HepG2 (cell line): ENCODE results near the gene EYA3. TPM values are rescaled to one million over a fixed set of nuclear protein-coding genes. Genes with fewer than 3 reads are reported as not detected.

ENCODE experiments used
- ATAC-seq: fragments of 200-7000 bp; cut with Tn5 transposase; 3 replicates; pipeline ENCODE4 v1.9.1; 2020; ENCODE audit warnings: mild to moderate bottlenecking, moderate library complexity
- BruUV-seq: library from RNA; stranded (reverse); fragments of 400-500 nt; replicated peaks from 2 replicates; lab custom pipeline; 2021; lab: Mats Ljungman, UMichigan
- CTCF ChIA-PET: fragments of 300-600 bp; formaldehyde crosslinking; extraction: SDS; loops from one replicate; lab custom pipeline; 2021; ENCODE audit warnings: low total read pairs, inconsistent platforms, low intra/inter-chr PET ratio; lab: Yijun Ruan, JAX
- POLR2A ChIA-PET: fragments of 350-600 bp; sonication (Branson Sonifier 250); formaldehyde crosslinking; loops from one replicate; lab custom pipeline; 2020; ENCODE audit warnings: antibody characterized with exemption, inconsistent platforms; lab: Yijun Ruan, JAX
- DNase-seq: peaks from one replicate; pipeline ENCODE4 v3.0.0-alpha.2; 2015; ENCODE audit warnings: low spot score
- FAIRE-seq: peaks from 3 replicates; lab custom pipeline; 2011; peaks lifted over from hg19 to GRCh38; lab: Jason Lieb, UNC
- H2AFZ ChIP-seq: one replicate; pipeline ENCODE4 v1.6.1; 2011; ENCODE audit warnings: low read length, inconsistent platforms
- H3K27ac ChIP-seq: fragments of 300-600 bp; 3 replicates; pipeline ENCODE4 v1.8.0; 2011; ENCODE audit warnings: mixed run types, mild to moderate bottlenecking, mixed read lengths, low read length, inconsistent platforms; ENCODE audit not compliant: insufficient read depth; ENCODE audit errors: extremely low read length
- H3K27me3 ChIP-seq, 2 experiments: fragments of 200-600 bp in 1 of 2; 2 replicates in 1 of 2; 3 replicates in 1 of 2; pipeline versions ENCODE4 v1.6.0 to v1.8.0; 2011; ENCODE audit warnings: low read length in 2 of 2, mild to moderate bottlenecking in 2 of 2, moderate library complexity in 2 of 2, inconsistent platforms in 1 of 2; ENCODE audit not compliant: insufficient read depth in 2 of 2, control insufficient read depth in 1 of 2
- H3K36me3 ChIP-seq, 2 experiments: fragments of 200-600 bp in 1 of 2; replicated peaks in 1 of 2; 2 replicates in 1 of 2; 3 replicates in 1 of 2; pipeline versions ENCODE4 v1.5.1 to v1.8.0; 2011; ENCODE audit warnings: low read length in 2 of 2, inconsistent platforms in 1 of 2; ENCODE audit not compliant: insufficient read depth in 2 of 2, control insufficient read depth in 1 of 2
- H3K4me1 ChIP-seq: 2 replicates; pipeline ENCODE4 v1.5.1; 2012; ENCODE audit warnings: low read length, inconsistent platforms; ENCODE audit not compliant: insufficient read depth
- H3K4me2 ChIP-seq: 2 replicates; pipeline ENCODE4 v1.6.0; 2011; ENCODE audit warnings: low read depth, low read length, inconsistent platforms
- H3K4me3 ChIP-seq, 3 experiments: fragments of 200-600 bp in 1 of 3; sonication (generic), shearing (Covaris generic) in 1 of 3; replicated peaks in 1 of 3; 2 replicates each; pipeline ENCODE4 v1.5.1; 2011 to 2016; ENCODE audit warnings: low read length in 3 of 3, inconsistent platforms in 2 of 3, low read depth in 2 of 3, mild to moderate bottlenecking in 2 of 3, control low read depth in 1 of 3, mixed read lengths in 1 of 3; ENCODE audit not compliant: insufficient read depth in 1 of 3
- H3K79me2 ChIP-seq: one replicate; pipeline ENCODE4 v1.6.1; 2011; ENCODE audit warnings: low read length, inconsistent platforms; ENCODE audit not compliant: insufficient read depth
- H3K9ac ChIP-seq: 2 replicates; pipeline ENCODE4 v1.6.0; 2011; ENCODE audit warnings: mild to moderate bottlenecking, low read depth, low read length, inconsistent platforms; ENCODE audit not compliant: insufficient read depth
- H3K9me3 ChIP-seq: 2 replicates; pipeline ENCODE4 v1.5.1; 2012; ENCODE audit warnings: mild to moderate bottlenecking, low read length
- H4K20me1 ChIP-seq: 2 replicates; pipeline ENCODE4 v1.6.0; 2011; ENCODE audit warnings: inconsistent platforms, mild to moderate bottlenecking, low read length, moderate library complexity; ENCODE audit not compliant: insufficient read depth
- CREB1 ChIP-seq, 2 experiments: fragments of 450-650 bp in 1 of 2; IDR thresholded peaks; 2 replicates each; pipeline ENCODE4 v1.6.1; 2016 to 2017; ENCODE audit warnings: control low read depth in 1 of 2, mild to moderate bottlenecking in 1 of 2, missing compliant biosample characterization in 1 of 2, missing genetic modification characterization in 1 of 2
- FOSL2 ChIP-seq: sonication (generic); formaldehyde crosslinking; IDR thresholded peaks from 2 replicates; pipeline ENCODE4 v1.4.0; 2020; ENCODE audit warnings: missing genetic modification reagents
- GTF3A ChIP-seq: sonication (generic); formaldehyde crosslinking; conservative IDR thresholded peaks from 2 replicates; pipeline ENCODE4 v1.4.0; 2020; ENCODE audit warnings: mild to moderate bottlenecking, missing genetic modification reagents
- HNF4A ChIP-seq: sonication (generic); formaldehyde crosslinking; IDR thresholded peaks from 2 replicates; pipeline ENCODE4 v1.4.0; 2020; ENCODE audit warnings: missing genetic modification reagents
- ISX ChIP-seq: sonication (generic); formaldehyde crosslinking; conservative IDR thresholded peaks from 2 replicates; pipeline ENCODE4 v1.5.0; 2020; ENCODE audit warnings: missing genetic modification reagents
- MAFK ChIP-seq, 2 experiments: IDR thresholded peaks in 1 of 2; conservative IDR thresholded peaks in 1 of 2; 2 replicates each; pipeline ENCODE4 v1.6.1; 2011; ENCODE audit warnings: improper control_type of control experiment in 2 of 2, low read length in 2 of 2
- RAD21 ChIP-seq: fragments of 450-650 bp; formaldehyde crosslinking; IDR thresholded peaks from 2 replicates; pipeline ENCODE4 v1.5.0; 2020; ENCODE audit warnings: mild to moderate bottlenecking
- SMC3 ChIP-seq: IDR thresholded peaks from 2 replicates; pipeline ENCODE4 v1.6.1; 2011; ENCODE audit warnings: low read length, improper control_type of control experiment
- STAG1 ChIP-seq: sonication (generic); formaldehyde crosslinking; IDR thresholded peaks from 2 replicates; pipeline ENCODE4 v1.4.0; 2020; ENCODE audit warnings: missing genetic modification reagents
- XRCC5 ChIP-seq: fragments of 200-400 bp; formaldehyde crosslinking; optimal IDR thresholded peaks from 2 replicates; pipeline ENCODE3; 2017; ENCODE audit warnings: mild to moderate bottlenecking, low read length
- ZBTB38 ChIP-seq: sonication (generic); formaldehyde crosslinking; IDR thresholded peaks from 2 replicates; pipeline ENCODE4 v1.5.1; 2020; ENCODE audit warnings: mild to moderate bottlenecking, missing genetic modification reagents
- ZNF101 ChIP-seq: sonication (generic); formaldehyde crosslinking; IDR thresholded peaks from 2 replicates; pipeline ENCODE4 v1.4.0; 2020; ENCODE audit warnings: mild to moderate bottlenecking, low read depth, missing genetic modification reagents, borderline replicate concordance
- ZNF501 ChIP-seq: sonication (generic); formaldehyde crosslinking; IDR thresholded peaks from 2 replicates; pipeline ENCODE4 v1.5.1; 2020; ENCODE audit warnings: mild to moderate bottlenecking, moderate library complexity, missing genetic modification reagents
- WGBS: methylation state at CpG from one replicate; pipeline ENCODE4 v1.1.6; 2017; ENCODE audit warnings: low lambda C conversion rate; 5-methylcytosine and 5-hydroxymethylcytosine counted together
- in situ Hi-C: cut with HindIII; loops from 2 replicates; pipeline ENCODE4 v1.10.0; 2017; ENCODE audit warnings: low pct_unique_long_range_greater_than_20kb; ENCODE audit not compliant: extremely low pct_ligation_motif_present
- intact Hi-C: fragments of 100-400 bp; cut with micrococcal nuclease; formaldehyde crosslinking; loops from one replicate; pipeline ENCODE4 v1.10.0; 2022; ENCODE audit not compliant: unreplicated experiment
- polyA plus RNA-seq, 8 experiments: library from polyadenylated mRNA; depleted of rRNA in 3 of 8; stranded (reverse) in 7 of 8; unstranded in 1 of 8; fragments of >200 nt; fragmentation: Illumina TruSeq in 4 of 8; extraction: Trizol in 4 of 8; gene quantifications; 2 replicates each; pipeline versions ENCODE4 v1.2.1 to v1.2.3, GENCODE V29; 2011 to 2016; ENCODE audit warnings: low read depth in 4 of 8, missing spikeins in 1 of 8, mixed read lengths in 1 of 8; ENCODE audit not compliant: insufficient read depth in 1 of 8
- total RNA-seq, 5 experiments: library from RNA; depleted of rRNA; stranded (reverse); fragments of >200 nt; fragmentation: Illumina TruSeq; extraction: Trizol; gene quantifications; 2 replicates each; pipeline ENCODE4 v1.2.3, GENCODE V29; 2016; ENCODE audit warnings: low read depth in 1 of 5
- TF ChIP-seq, protein P1 (sequence below): IDR thresholded peaks from 2 replicates; pipeline ENCODE4 v1.6.1; 2016; ENCODE audit warnings: control low read depth
- TF ChIP-seq, protein P2 (sequence below): sonication (generic); formaldehyde crosslinking; conservative IDR thresholded peaks from 2 replicates; pipeline ENCODE4 v1.4.0; 2020; ENCODE audit warnings: missing genetic modification reagents
- TF ChIP-seq, protein P3 (sequence below): sonication (generic); formaldehyde crosslinking; IDR thresholded peaks from 2 replicates; pipeline ENCODE4 v1.4.0; 2020; ENCODE audit warnings: missing genetic modification reagents, borderline replicate concordance

The EYA3 gene
- total and polyA plus RNA-seq, 2 of the 13 experiments (the other 11 are each of a cell fraction or from before 2014, with no cell fraction given), result 13.9 to 19.7 TPM

DNA sequence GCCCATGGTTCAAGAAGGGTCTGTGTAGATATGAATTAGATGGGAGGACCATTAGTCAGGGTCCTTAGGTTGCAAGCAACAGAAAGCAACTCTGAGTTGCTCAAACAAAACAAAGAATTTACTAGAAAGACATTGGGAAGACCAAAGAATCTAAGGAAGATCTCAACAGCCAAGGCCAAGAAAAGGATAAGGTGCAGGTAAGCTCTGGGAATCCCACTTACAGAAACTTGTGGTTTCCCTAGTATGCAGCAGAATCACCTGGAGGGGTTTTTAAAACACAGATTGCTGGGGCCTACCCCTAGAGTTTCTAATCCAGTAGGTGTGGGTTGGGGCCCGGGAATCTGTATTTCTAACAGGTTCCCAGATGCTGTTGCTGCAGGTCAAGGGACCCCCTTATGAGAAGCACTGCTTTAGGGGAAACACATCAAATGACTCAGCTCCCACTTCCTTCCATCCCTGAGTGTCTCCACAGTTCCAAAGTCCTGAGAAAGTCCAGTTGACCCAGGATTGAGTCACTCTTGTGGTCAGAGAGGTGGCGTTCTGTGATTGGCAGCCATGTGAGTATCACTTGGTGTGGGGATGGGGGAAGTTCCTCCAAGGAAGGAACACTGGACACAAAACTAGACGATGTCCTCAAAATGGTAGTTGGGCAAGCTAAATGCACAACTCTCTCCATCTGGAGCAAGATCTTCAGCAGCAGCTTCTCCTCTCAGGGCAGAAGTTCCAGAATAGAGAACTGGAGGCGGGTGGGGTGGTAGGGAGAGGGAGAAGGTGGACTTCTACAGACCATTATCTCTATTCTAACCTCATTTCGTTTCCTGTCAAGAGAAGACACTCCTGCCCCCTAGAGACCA, 24.2 kb upstream of the EYA3 start:
- Histone ChIP-seq H3K4me3 (no peak overlapping the region), H3K79me2 (no peaks in the 10 kb centered on the region), H3K9ac (no peak overlapping the region), H3K4me2 (peak overlapping the region; percentile 54), H4K20me1 (no peaks in the 10 kb centered on the region), H3K9me3 (no peaks in the 10 kb centered on the region), H3K4me1 (peaks cover 13% of the 10 kb centered on the region), H2AFZ (no peak overlapping the region), H3K36me3 (no peaks in the 10 kb centered on the region), H3K27me3 (no peaks in the 10 kb centered on the region), H3K27ac (no peak overlapping the region)
- in situ Hi-C loops (no loop called here), intact Hi-C loops (loop anchor here (1.0 kb wide), 1 partner anchor 21 kb away; no protein-coding TSS in a partner anchor)
- DNase-seq (peak; percentile 46), FAIRE-seq (no peak), ATAC-seq (peak; percentile 35)
- CTCF ChIA-PET, result interaction anchor here (2.5 kb wide), 1 partner anchor 21 kb away, joined by 17 read pairs; no protein-coding TSS in a partner anchor
- WGBS, result 5% methylated on average over 4 of the region's 5 CpGs
- BruUV-seq, result no TSS peak
- POLR2A ChIA-PET, result interaction anchor here (0.6 to 1.2 kb wide), 2 partner anchors 25 kb away, joined by 3 to 6 read pairs; partner anchors contain the start of gene EYA3
- TF ChIP-seq ZNF501 (CRISPR knock-in tag), result no peak
- TF ChIP-seq XRCC5, result peak; percentile 14
- TF ChIP-seq, protein P1, sequence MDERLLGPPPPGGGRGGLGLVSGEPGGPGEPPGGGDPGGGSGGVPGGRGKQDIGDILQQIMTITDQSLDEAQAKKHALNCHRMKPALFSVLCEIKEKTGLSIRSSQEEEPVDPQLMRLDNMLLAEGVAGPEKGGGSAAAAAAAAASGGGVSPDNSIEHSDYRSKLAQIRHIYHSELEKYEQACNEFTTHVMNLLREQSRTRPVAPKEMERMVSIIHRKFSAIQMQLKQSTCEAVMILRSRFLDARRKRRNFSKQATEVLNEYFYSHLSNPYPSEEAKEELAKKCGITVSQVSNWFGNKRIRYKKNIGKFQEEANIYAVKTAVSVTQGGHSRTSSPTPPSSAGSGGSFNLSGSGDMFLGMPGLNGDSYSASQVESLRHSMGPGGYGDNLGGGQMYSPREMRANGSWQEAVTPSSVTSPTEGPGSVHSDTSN (CRISPR knock-in tag), result peak; percentile 56; the same call in 1 of the 2 replicates
- TF ChIP-seq ISX (CRISPR knock-in tag), result no peak
- 0 out of 2 replicates have a peak, but pooled peaks have one; percentile 16 for TF ChIP-seq HNF4A
- no peak for TF ChIP-seq ZNF101
- peak; percentile 85 for TF ChIP-seq FOSL2 (CRISPR knock-in tag)
- TF ChIP-seq ZBTB38 (CRISPR knock-in tag), result no peak
- 0 out of 2 replicates have a peak, but pooled peaks have one; percentile 36 for TF ChIP-seq RAD21 (CRISPR knock-in tag)
- 0 out of 2 replicates have a peak, but pooled peaks have one; percentile 60 for TF ChIP-seq STAG1 (CRISPR knock-in tag)
- no peak for TF ChIP-seq GTF3A (CRISPR knock-in tag)
- TF ChIP-seq, protein P2, sequence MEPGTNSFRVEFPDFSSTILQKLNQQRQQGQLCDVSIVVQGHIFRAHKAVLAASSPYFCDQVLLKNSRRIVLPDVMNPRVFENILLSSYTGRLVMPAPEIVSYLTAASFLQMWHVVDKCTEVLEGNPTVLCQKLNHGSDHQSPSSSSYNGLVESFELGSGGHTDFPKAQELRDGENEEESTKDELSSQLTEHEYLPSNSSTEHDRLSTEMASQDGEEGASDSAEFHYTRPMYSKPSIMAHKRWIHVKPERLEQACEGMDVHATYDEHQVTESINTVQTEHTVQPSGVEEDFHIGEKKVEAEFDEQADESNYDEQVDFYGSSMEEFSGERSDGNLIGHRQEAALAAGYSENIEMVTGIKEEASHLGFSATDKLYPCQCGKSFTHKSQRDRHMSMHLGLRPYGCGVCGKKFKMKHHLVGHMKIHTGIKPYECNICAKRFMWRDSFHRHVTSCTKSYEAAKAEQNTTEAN (CRISPR knock-in tag), result no peak
- TF ChIP-seq MAFK (conservative IDR thresholded peaks at IDR 0.05 in 1 of 2, IDR thresholded peaks at IDR 0.05 in 1 of 2; ENCODE audit: low read length in 2 of 2), result no peak
- 0 out of 2 replicates have a peak, but pooled peaks have one; percentile 53 for TF ChIP-seq SMC3
- TF ChIP-seq, protein P3, sequence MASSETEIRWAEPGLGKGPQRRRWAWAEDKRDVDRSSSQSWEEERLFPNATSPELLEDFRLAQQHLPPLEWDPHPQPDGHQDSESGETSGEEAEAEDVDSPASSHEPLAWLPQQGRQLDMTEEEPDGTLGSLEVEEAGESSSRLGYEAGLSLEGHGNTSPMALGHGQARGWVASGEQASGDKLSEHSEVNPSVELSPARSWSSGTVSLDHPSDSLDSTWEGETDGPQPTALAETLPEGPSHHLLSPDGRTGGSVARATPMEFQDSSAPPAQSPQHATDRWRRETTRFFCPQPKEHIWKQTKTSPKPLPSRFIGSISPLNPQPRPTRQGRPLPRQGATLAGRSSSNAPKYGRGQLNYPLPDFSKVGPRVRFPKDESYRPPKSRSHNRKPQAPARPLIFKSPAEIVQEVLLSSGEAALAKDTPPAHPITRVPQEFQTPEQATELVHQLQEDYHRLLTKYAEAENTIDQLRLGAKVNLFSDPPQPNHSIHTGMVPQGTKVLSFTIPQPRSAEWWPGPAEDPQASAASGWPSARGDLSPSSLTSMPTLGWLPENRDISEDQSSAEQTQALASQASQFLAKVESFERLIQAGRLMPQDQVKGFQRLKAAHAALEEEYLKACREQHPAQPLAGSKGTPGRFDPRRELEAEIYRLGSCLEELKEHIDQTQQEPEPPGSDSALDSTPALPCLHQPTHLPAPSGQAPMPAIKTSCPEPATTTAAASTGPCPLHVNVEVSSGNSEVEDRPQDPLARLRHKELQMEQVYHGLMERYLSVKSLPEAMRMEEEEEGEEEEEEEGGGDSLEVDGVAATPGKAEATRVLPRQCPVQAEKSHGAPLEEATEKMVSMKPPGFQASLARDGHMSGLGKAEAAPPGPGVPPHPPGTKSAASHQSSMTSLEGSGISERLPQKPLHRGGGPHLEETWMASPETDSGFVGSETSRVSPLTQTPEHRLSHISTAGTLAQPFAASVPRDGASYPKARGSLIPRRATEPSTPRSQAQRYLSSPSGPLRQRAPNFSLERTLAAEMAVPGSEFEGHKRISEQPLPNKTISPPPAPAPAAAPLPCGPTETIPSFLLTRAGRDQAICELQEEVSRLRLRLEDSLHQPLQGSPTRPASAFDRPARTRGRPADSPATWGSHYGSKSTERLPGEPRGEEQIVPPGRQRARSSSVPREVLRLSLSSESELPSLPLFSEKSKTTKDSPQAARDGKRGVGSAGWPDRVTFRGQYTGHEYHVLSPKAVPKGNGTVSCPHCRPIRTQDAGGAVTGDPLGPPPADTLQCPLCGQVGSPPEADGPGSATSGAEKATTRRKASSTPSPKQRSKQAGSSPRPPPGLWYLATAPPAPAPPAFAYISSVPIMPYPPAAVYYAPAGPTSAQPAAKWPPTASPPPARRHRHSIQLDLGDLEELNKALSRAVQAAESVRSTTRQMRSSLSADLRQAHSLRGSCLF (CRISPR knock-in tag), result no peak
- TF ChIP-seq CREB1 (IDR thresholded peaks at IDR 0.05), result no peak
- peak; percentile 44; the same call in 1 of the 2 replicates for TF ChIP-seq CREB1 (CRISPR knock-in tag; IDR thresholded peaks at IDR 0.05)
